ENCODE data around the gene TRPM3. TPM values are rescaled to one million over a fixed set of nuclear protein-coding genes. Genes with fewer than 3 reads are reported as not detected.

The TRPM3 gene
- total RNA-seq, 2 experiments from 2014 or later = not detected

GRCh38 chr9:70683841-70684240 lies 437.6 kb downstream of the TRPM3 start:
- DNase-seq (no peak), ATAC-seq (ENCODE audit: poor library complexity) (no peak)
- H3K9me3 ChIP-seq (ENCODE audit: control insufficient read depth in 1 of 2, insufficient read depth in 1 of 2, low read length in 2 of 2) = no peaks in the 10 kb centered on the region
- no peak overlapping the region for H3K27ac ChIP-seq (ENCODE audit: low read depth in 1 of 2, low read length in 2 of 2)
- Mint-ChIP-seq H3K4me3 (no peak overlapping the region), H3K9me3 (no peaks in the 10 kb centered on the region), H3K4me1 (ENCODE audit: low read depth) (no peaks in the 10 kb centered on the region), H3K27me3 (peaks cover 11% of the 10 kb centered on the region), H3K36me3 (ENCODE audit: low read depth) (no peaks in the 10 kb centered on the region), H3K27ac (no peak overlapping the region)
- CTCF ChIA-PET = no interaction called here
- POLR2A ChIA-PET = no interaction called here
- no peak for TF ChIP-seq CTCF (IDR thresholded peaks at IDR 0.05)
- no peak overlapping the region for H3K4me3 ChIP-seq (ENCODE audit: low read length)
- peaks cover 0 to 4% of the 10 kb centered on the region in 2 experiments for H3K27me3 ChIP-seq (ENCODE audit: control insufficient read depth in 1 of 2, insufficient read depth in 2 of 2, low read length in 2 of 2)
- H3K4me1 ChIP-seq (ENCODE audit: insufficient read depth, low read length) = no peaks in the 10 kb centered on the region
- intact Hi-C loops (cut with DNase I, micrococcal nuclease) = no loop called here
- H3K36me3 ChIP-seq (ENCODE audit: insufficient read depth, low read length) = no peaks in the 10 kb centered on the region

GRCh38 chr9:70682298-70682697 lies 439.1 kb downstream of the TRPM3 start:
- ChIA-PET CTCF (no interaction called here), POLR2A (no interaction called here)
- intact Hi-C loops (cut with DNase I, micrococcal nuclease) = no loop called here

GRCh38 chr9:70679845-70680244 lies 441.6 kb downstream of the TRPM3 start:
- Histone ChIP-seq H3K4me1 (ENCODE audit: insufficient read depth, low read length) (no peaks in the 10 kb centered on the region), H3K27ac (ENCODE audit: low read depth in 1 of 2, low read length in 2 of 2) (no peak overlapping the region), H3K27me3 (ENCODE audit: control insufficient read depth in 1 of 2, insufficient read depth in 2 of 2, low read length in 2 of 2) (no peaks in the 10 kb centered on the region), H3K9me3 (ENCODE audit: control insufficient read depth in 1 of 2, insufficient read depth in 1 of 2, low read length in 2 of 2) (no peaks in the 10 kb centered on the region), H3K36me3 (ENCODE audit: insufficient read depth, low read length) (no peaks in the 10 kb centered on the region), H3K4me3 (ENCODE audit: low read length) (no peak overlapping the region)
- Mint-ChIP-seq H3K4me1 (ENCODE audit: low read depth) (no peaks in the 10 kb centered on the region), H3K4me3 (no peak overlapping the region), H3K27me3 (peaks cover 6% of the 10 kb centered on the region), H3K27ac (no peak overlapping the region), H3K9me3 (no peaks in the 10 kb centered on the region), H3K36me3 (ENCODE audit: low read depth) (no peaks in the 10 kb centered on the region)
- DNase-seq (no peak), ATAC-seq (ENCODE audit: poor library complexity) (no peak)
- ChIA-PET CTCF (no interaction called here), POLR2A (no interaction called here)
- intact Hi-C loops (cut with DNase I, micrococcal nuclease) = no loop called here
- no peak for TF ChIP-seq CTCF (IDR thresholded peaks at IDR 0.05)

More at GRCh38 chr9:70682298-70682697, 439.1 kb downstream of the TRPM3 start:
- no peak overlapping the region for H3K27ac ChIP-seq (ENCODE audit: low read depth in 1 of 2, low read length in 2 of 2)
- H3K4me1 Mint-ChIP-seq (ENCODE audit: low read depth) = no peaks in the 10 kb centered on the region
- TF ChIP-seq CTCF (IDR thresholded peaks at IDR 0.05) = no peak
- no peaks in the 10 kb centered on the region for H3K4me1 ChIP-seq (ENCODE audit: insufficient read depth, low read length)
- no peaks in the 10 kb centered on the region for H3K36me3 ChIP-seq (ENCODE audit: insufficient read depth, low read length)
- DNase-seq (no peak), ATAC-seq (ENCODE audit: poor library complexity) (no peak)
- no peak overlapping the region for H3K4me3 ChIP-seq (ENCODE audit: low read length)
- no peaks in the 10 kb centered on the region for H3K9me3 Mint-ChIP-seq
- H3K36me3 Mint-ChIP-seq (ENCODE audit: low read depth) = no peaks in the 10 kb centered on the region
- H3K9me3 ChIP-seq (ENCODE audit: control insufficient read depth in 1 of 2, insufficient read depth in 1 of 2, low read length in 2 of 2) = no peaks in the 10 kb centered on the region
- H3K27me3 ChIP-seq (ENCODE audit: control insufficient read depth in 1 of 2, insufficient read depth in 2 of 2, low read length in 2 of 2) = no peaks in the 10 kb centered on the region
- H3K4me3 Mint-ChIP-seq = no peak overlapping the region
- H3K27ac Mint-ChIP-seq = no peak overlapping the region
- peaks cover 6% of the 10 kb centered on the region for H3K27me3 Mint-ChIP-seq

All from CD4-positive, alpha-beta T cell (primary cell).